Mucosa of descending colon (tissue), 3 donors: Measurements from ENCODE around the gene SLC9A9. TPM values are rescaled to one million over a fixed set of nuclear protein-coding genes. Genes with fewer than 3 reads are reported as not detected.
A peak's percentile ranks its signal among the peaks of the same experiment; 100 is the strongest.

Experiments used
- ATAC-seq: fragments of 200-7000 bp; cut with Tn5 transposase; one replicate; pipeline ENCODE4 v1.9.1; 2020; ENCODE audit warnings: mild to moderate bottlenecking, moderate library complexity
- DNase-seq, 3 donors: peaks; one replicate each; pipeline ENCODE4 v3.0.0-alpha.2; 2020
- H3K36me3 ChIP-seq: fragments of 200-600 bp; one replicate; pipeline ENCODE4 v1.8.0; 2021; ENCODE audit warnings: low read depth, mild to moderate bottlenecking
- H3K4me1 ChIP-seq: fragments of 200-600 bp; one replicate; pipeline ENCODE4 v1.8.0; 2021; ENCODE audit warnings: low read depth, mild to moderate bottlenecking
- H3K4me3 ChIP-seq: fragments of 200-600 bp; one replicate; pipeline ENCODE4 v1.8.0; 2021; ENCODE audit warnings: mild to moderate bottlenecking
- H3K9me3 ChIP-seq: fragments of 200-600 bp; one replicate; pipeline ENCODE4 v1.8.0; 2021; ENCODE audit warnings: mild to moderate bottlenecking
- CTCF ChIP-seq: fragments of 200-600 bp; IDR thresholded peaks from one replicate; pipeline ENCODE4 v1.8.0; 2022; ENCODE audit warnings: antibody characterized with exemption, mild to moderate bottlenecking
- intact Hi-C, 2 donors: fragments of 100-400 bp; cut with DNase I in 1 of 2; cut with micrococcal nuclease in 1 of 2; formaldehyde crosslinking; loops; one replicate each; pipeline versions ENCODE4 v1.11.0 to v1.11.1; 2022; cut with DNase I, micrococcal nuclease
- total RNA-seq, 3 donors: library from RNA; stranded (reverse); fragmentation: NEBNext Ultra II Directional in 2 of 3; extraction: Animal tissue kit (Norgen Biotek cat#: 25700) in 2 of 3; gene quantifications; one replicate each; pipeline versions ENCODE4 v1.2.1 to v1.2.4, GENCODE V29; 2021 to 2023
- donor health status: DM: no; HTN: no; CAD: no; lungs with moderate emphysema.
- donor health status: DM: no; HTN: no; CAD: no.
- donor health status: DM: no; HTN: yes; CAD: no.

SLC9A9 gene
- total RNA-seq, 3 donors from 2014 or later = 3.2 to 18.2 (median 6.8) TPM

GRCh38 chr3:143469159-143469558 lies 379.1 kb downstream of the SLC9A9 start:
- no peaks in the 10 kb centered on the region for H3K4me1 ChIP-seq
- no peaks in the 10 kb centered on the region for H3K9me3 ChIP-seq
- no peaks in the 10 kb centered on the region for H3K36me3 ChIP-seq
- no peak for DNase-seq
- intact Hi-C loops = no loop called here
- TF ChIP-seq CTCF = no peak
- peak; percentile 47 for ATAC-seq
- no peak overlapping the region for H3K4me3 ChIP-seq

GRCh38 chr3:143465666-143466065 lies 382.6 kb downstream of the SLC9A9 start:
- H3K36me3 ChIP-seq = no peaks in the 10 kb centered on the region
- H3K9me3 ChIP-seq = no peaks in the 10 kb centered on the region
- intact Hi-C loops = no loop called here
- no peak for DNase-seq
- ATAC-seq = peak; percentile 89
- TF ChIP-seq CTCF = no peak
- H3K4me3 ChIP-seq = no peak overlapping the region
- no peaks in the 10 kb centered on the region for H3K4me1 ChIP-seq

DNA sequence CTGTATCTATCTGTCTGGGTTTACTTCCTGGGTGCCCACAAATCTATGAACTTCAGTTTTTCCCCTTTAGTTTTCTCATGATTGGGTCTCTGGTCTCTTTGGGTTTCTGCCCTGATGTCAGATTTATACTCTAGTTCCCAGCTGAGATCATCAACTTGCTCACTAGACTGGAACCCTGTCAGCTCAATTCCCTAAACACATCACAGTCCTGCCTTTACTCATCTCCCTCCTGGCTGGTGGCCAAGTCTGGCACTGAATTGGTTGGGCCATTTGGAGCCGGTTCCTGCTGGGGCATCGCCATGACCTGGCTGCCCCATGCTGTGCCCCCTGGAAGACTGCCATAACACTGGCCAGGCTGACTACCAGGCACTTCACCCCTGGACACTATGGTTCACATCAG lies 383.4 kb downstream of the SLC9A9 start:
- no peaks in the 10 kb centered on the region for H3K4me1 ChIP-seq
- no peaks in the 10 kb centered on the region for H3K36me3 ChIP-seq
- H3K4me3 ChIP-seq = no peak overlapping the region
- ATAC-seq (peak; percentile 17), DNase-seq (peak; percentile 40 to 57 (median 55))
- H3K9me3 ChIP-seq = no peaks in the 10 kb centered on the region
- TF ChIP-seq CTCF = no peak
- intact Hi-C loops = no loop called here

- ATAC-seq (no peak), DNase-seq (no peak)
- intact Hi-C loops = no loop called here
- Histone ChIP-seq H3K9me3 (no peaks in the 10 kb centered on the region), H3K4me3 (no peak overlapping the region), H3K4me1 (no peaks in the 10 kb centered on the region), H3K36me3 (no peaks in the 10 kb centered on the region)
- TF ChIP-seq CTCF = no peak
These were observed 392.8 kb downstream of the SLC9A9 start for GRCh38 chr3:143455480-143455879.

DNA sequence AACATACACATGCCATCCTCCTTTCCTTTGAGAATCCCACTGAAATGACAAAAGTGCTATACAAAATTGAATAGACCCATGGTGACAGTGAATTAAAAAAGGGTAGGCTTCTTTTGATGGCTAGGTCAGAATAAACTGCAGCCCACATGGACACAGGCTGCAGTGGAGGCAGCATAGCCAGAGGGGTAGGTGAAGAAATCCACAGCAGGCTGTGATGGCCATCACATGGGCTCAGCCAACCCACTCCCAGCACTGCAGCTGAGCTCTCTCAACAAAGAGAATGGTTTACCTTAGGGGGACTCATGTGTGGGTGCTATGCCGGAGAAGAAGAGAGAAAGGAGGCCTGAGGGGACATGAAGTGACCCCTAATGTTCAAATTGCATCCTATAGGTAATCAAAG lies 397.6 kb downstream of the SLC9A9 start:
- no peak overlapping the region for H3K4me3 ChIP-seq
- no peak for DNase-seq
- H3K36me3 ChIP-seq = no peaks in the 10 kb centered on the region
- no peak for TF ChIP-seq CTCF
- H3K9me3 ChIP-seq = no peaks in the 10 kb centered on the region
- no peak for ATAC-seq
- intact Hi-C loops = no loop called here
- H3K4me1 ChIP-seq = no peaks in the 10 kb centered on the region

DNA sequence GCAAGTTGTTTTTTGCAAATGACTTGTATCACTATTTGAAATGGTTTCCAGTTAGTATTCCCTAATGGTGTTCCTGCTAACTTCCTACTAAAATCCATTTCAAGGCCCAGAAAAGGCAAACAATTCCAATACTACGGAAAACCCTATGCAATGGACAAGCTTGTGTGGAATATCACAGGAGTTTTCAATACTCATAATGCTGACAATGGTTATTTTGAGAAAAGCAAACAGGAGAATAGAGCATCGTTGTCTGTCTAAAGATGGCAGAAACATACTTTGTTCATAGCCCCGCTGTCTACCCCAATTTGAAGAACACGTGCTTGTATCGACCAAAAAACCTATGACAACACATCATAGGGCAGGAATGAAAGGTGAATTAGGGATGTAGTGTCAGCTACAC lies 400.8 kb downstream of the SLC9A9 start:
- intact Hi-C loops = no loop called here
- DNase-seq (no peak), ATAC-seq (no peak)
- Histone ChIP-seq H3K4me1 (peaks cover 14% of the 10 kb centered on the region), H3K36me3 (no peaks in the 10 kb centered on the region), H3K4me3 (no peak overlapping the region), H3K9me3 (no peaks in the 10 kb centered on the region)
- no peak for TF ChIP-seq CTCF
